Stimulated activated CD4-positive, alpha-beta T cell treated with anti-CD3 and anti-CD28 coated beads, Interleukin-12 subunit alpha, Interleukin-12 subunit beta, amount 100 ng/mL, for 4 hours (primary cell): ENCODE data around the gene TCOF1.
"Not testable (repeated sequence)": the region's sequence is repeated elsewhere in the genome, so short reads cannot be mapped to it uniquely, and the experiment has no call there.

Experiments used
- DNase-seq: peaks from one replicate; pipeline ENCODE4 v3.0.0-alpha.2; 2020

Gene TCOF1

GRCh38 chr5:150407096-150407720 is 49.7 kb downstream of the TCOF1 start:
- no peak for DNase-seq

- DNase-seq: no peak
Measured at GRCh38 chr5:150408231-150408943, 50.9 kb downstream of the TCOF1 start.

- DNase-seq: no peak
Measured at GRCh38 chr5:150409638-150410523, 52.4 kb downstream of the TCOF1 start.

GRCh38 chr5:150410524-150411244 is 53.2 kb downstream of the TCOF1 start:
- peak; percentile 25 for DNase-seq

GRCh38 chr5:150411245-150411979 is 53.9 kb downstream of the TCOF1 start:
- DNase-seq: peak; percentile 56

GRCh38 chr5:150412319-150413175 is 55.0 kb downstream of the TCOF1 start, which contains the start of gene CD74:
Gene CD74 (minus strand): TSS chr5:150412910. CDS start chr5:150412749, 161 bp downstream.
- DNase-seq: peak; percentile 80

GRCh38 chr5:150413176-150413901 is 55.8 kb downstream of the TCOF1 start:
- no peak for DNase-seq

- DNase-seq: not testable (repeated sequence)
Measured at GRCh38 chr5:150413902-150414790, 56.6 kb downstream of the TCOF1 start.

GRCh38 chr5:150419630-150420270 is 62.3 kb downstream of the TCOF1 start:
- no peak for DNase-seq

GRCh38 chr5:150422075-150422474 is 64.6 kb downstream of the TCOF1 start:
- DNase-seq: no peak

- no peak for DNase-seq
Measured at GRCh38 chr5:150422758-150423157, 65.3 kb downstream of the TCOF1 start.

GRCh38 chr5:150426165-150426564 is 68.7 kb downstream of the TCOF1 start:
- DNase-seq: not testable (repeated sequence)

- DNase-seq: no peak
Measured at GRCh38 chr5:150428106-150428876, 70.8 kb downstream of the TCOF1 start.

- no peak for DNase-seq
Measured at GRCh38 chr5:150428978-150429377, 71.5 kb downstream of the TCOF1 start.

- DNase-seq: no peak
Measured at GRCh38 chr5:150429410-150429873, 71.9 kb downstream of the TCOF1 start.

GRCh38 chr5:150431048-150431447 is 73.6 kb downstream of the TCOF1 start:
- no peak for DNase-seq

GRCh38 chr5:150431574-150431973 is 74.1 kb downstream of the TCOF1 start:
- DNase-seq: no peak

- no peak for DNase-seq
Measured at GRCh38 chr5:150434464-150434863, 77.0 kb downstream of the TCOF1 start.
